ENCODE measurements around the gene NKX6-1. TPM values are rescaled to one million over a fixed set of nuclear protein-coding genes. Genes with fewer than 3 reads are reported as not detected.

The NKX6-1 gene
- total and polyA plus RNA-seq, 12 donors: 0.06 to 0.14 TPM; not detected in 10

DNA sequence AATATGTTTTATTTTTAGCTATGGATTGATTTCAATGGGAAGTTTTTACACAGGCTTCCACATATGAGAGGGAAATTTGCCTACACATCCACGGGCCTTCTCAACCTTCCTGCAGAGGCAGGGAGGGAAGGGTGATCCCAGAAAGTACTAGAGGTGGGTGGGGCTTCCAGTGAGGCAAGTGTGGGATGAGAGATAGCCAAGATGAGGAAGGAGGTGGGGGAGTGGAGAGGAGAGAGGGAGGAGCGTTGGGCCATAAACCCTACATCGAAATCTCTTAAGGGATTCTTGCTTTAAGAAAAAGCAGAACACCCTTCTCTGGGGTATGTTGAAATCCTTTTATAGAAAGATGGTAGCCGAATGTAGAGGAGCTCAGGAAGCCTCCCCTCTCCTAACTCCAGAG lies 19.0 kb downstream of the NKX6-1 start:
- no peak for TF ChIP-seq POLR2A (IDR thresholded peaks at IDR 0.05)
- TF ChIP-seq, protein P1, sequence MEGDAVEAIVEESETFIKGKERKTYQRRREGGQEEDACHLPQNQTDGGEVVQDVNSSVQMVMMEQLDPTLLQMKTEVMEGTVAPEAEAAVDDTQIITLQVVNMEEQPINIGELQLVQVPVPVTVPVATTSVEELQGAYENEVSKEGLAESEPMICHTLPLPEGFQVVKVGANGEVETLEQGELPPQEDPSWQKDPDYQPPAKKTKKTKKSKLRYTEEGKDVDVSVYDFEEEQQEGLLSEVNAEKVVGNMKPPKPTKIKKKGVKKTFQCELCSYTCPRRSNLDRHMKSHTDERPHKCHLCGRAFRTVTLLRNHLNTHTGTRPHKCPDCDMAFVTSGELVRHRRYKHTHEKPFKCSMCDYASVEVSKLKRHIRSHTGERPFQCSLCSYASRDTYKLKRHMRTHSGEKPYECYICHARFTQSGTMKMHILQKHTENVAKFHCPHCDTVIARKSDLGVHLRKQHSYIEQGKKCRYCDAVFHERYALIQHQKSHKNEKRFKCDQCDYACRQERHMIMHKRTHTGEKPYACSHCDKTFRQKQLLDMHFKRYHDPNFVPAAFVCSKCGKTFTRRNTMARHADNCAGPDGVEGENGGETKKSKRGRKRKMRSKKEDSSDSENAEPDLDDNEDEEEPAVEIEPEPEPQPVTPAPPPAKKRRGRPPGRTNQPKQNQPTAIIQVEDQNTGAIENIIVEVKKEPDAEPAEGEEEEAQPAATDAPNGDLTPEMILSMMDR (IDR thresholded peaks at IDR 0.05): no peak
- no peak for DNase-seq
- peaks cover 58% of the 10 kb centered on the region for H3K27me3 ChIP-seq
- H3K4me3 ChIP-seq: no peak overlapping the region
- 31 to 46% (median 36%) methylated on average over 4 of the region's 4 CpGs for WGBS, 4 donors
- intact Hi-C loops (cut with DNase I): no loop called here
- H3K9me3 ChIP-seq (replicated peaks in 1 of 3): no peaks in the 10 kb centered on the region
- peaks cover 0 to 10% of the 10 kb centered on the region in 2 donors for H3K4me1 ChIP-seq (replicated peaks in 1 of 2)
- H3K36me3 ChIP-seq (replicated peaks in 1 of 2): no peaks in the 10 kb centered on the region
- H3K27ac ChIP-seq: no peak overlapping the region

DNA sequence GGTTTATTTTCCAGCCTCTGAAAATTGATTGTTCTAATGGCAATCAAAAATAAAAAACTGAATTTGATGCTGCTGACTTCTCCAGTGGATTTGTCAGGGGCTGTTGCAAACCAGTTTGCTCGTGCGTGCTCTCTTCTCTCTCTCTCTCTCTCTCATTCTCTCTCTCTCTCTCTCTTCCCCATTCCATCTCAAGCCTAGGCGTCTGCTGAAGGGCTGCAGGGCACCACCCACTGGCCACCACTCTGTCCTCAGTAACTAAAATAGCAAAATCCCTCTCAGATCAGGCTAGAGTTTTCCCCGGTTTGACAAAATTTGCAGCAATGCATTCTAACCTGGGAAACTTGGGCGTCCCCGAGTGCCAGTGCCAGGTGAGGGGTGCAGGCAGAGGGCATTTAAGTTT lies 19.4 kb downstream of the NKX6-1 start:
- Histone ChIP-seq H3K4me3 (no peak overlapping the region), H3K27ac (no peak overlapping the region), H3K27me3 (peaks cover 54% of the 10 kb centered on the region), H3K36me3 (replicated peaks in 1 of 2) (no peaks in the 10 kb centered on the region), H3K9me3 (replicated peaks in 1 of 3) (no peaks in the 10 kb centered on the region), H3K4me1 (replicated peaks in 1 of 2) (peaks cover 0 to 10% of the 10 kb centered on the region in 2 donors)
- WGBS, 4 donors: 34 to 49% (median 34%) methylated on average over 6 of the region's 6 CpGs
- DNase-seq: no peak
- intact Hi-C loops (cut with DNase I): no loop called here
- TF ChIP-seq POLR2A (IDR thresholded peaks at IDR 0.05): no peak
- TF ChIP-seq, protein P1 (IDR thresholded peaks at IDR 0.05): no peak

DNA sequence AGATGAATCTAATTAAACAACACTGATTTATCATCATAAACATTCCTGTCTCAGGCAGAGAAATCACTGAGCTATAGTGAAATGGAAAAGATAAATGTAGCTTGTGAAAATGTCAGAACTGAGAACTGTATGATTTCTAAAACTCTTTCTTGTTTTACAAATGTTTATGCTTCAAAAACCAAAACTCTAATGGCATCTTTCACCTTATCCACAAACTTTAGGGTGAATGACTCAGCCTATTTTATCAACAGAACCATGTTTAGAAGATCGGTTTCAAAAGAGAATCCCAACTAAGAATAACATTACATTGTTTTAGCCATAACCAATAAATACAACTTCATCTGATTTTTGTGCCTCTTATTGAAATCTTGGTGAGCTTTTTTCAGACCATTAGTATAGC lies 21.4 kb downstream of the NKX6-1 start:
- Histone ChIP-seq H3K9me3 (replicated peaks in 1 of 3) (no peaks in the 10 kb centered on the region), H3K4me1 (replicated peaks in 1 of 2) (peaks cover 0 to 3% of the 10 kb centered on the region in 2 donors), H3K4me3 (no peak overlapping the region), H3K27me3 (peaks cover 35% of the 10 kb centered on the region), H3K27ac (no peak overlapping the region), H3K36me3 (replicated peaks in 1 of 2) (no peaks in the 10 kb centered on the region)
- WGBS, 4 donors: 60 to 71% (median 66%) methylated on average over 1 of the region's 1 CpG
- intact Hi-C loops (cut with DNase I): no loop called here
- no peak for DNase-seq
- TF ChIP-seq, protein P1 (IDR thresholded peaks at IDR 0.05): no peak
- no peak for TF ChIP-seq POLR2A (IDR thresholded peaks at IDR 0.05)

DNA sequence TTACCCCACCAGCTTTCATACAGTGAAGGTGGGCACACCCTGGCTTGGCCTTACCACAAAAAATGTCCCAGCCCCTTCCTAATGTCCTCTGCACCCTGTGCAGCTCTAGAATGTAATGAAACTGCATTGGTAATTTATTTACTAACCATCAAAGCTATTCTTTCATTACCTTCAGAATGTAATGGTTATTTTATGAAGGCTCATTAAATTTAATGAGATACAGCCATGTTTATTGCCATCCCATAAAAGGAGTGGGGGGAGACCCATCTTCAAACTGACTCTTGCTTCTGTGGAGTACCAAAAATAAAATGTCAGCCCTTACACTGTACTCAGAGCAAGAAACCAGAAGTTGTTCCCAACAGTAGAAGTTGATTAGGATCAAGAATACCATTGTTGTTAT lies 25.0 kb downstream of the NKX6-1 start:
- no peak for DNase-seq
- Histone ChIP-seq H3K27ac (no peak overlapping the region), H3K4me1 (replicated peaks in 1 of 2) (no peaks in the 10 kb centered on the region), H3K9me3 (replicated peaks in 1 of 3) (no peaks in the 10 kb centered on the region), H3K27me3 (no peaks in the 10 kb centered on the region), H3K36me3 (replicated peaks in 1 of 2) (no peaks in the 10 kb centered on the region), H3K4me3 (no peak overlapping the region)
- intact Hi-C loops (cut with DNase I): no loop called here
- no peak for TF ChIP-seq POLR2A (IDR thresholded peaks at IDR 0.05)
- TF ChIP-seq, protein P1 (IDR thresholded peaks at IDR 0.05): no peak
